ENCODE results near the gene AGO4.

The AGO4 gene

DNA sequence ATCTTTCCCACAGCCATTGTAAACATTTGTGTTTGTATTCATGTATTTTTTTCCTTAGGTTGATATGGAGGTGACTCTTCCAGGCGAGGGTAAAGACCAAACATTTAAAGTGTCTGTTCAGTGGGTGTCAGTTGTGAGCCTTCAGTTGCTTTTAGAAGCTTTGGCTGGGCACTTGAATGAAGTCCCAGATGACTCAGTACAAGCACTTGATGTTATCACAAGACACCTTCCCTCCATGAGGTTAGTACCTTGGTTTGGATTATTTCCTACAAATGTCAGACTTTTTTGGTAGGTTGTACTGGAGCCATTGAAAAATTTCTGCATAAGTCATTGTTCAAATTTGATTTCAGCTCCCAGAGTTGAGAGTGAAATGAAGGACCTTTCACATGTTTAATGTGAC, 17.4 kb downstream of the AGO4 start:
- CTCF ChIA-PET = no interaction called here
- DNase-seq (ENCODE audit: low spot score) = no peak
- POLR2A ChIA-PET (ENCODE audit: low non-redundant PET) = no interaction called here
- TF ChIP-seq, protein P1, sequence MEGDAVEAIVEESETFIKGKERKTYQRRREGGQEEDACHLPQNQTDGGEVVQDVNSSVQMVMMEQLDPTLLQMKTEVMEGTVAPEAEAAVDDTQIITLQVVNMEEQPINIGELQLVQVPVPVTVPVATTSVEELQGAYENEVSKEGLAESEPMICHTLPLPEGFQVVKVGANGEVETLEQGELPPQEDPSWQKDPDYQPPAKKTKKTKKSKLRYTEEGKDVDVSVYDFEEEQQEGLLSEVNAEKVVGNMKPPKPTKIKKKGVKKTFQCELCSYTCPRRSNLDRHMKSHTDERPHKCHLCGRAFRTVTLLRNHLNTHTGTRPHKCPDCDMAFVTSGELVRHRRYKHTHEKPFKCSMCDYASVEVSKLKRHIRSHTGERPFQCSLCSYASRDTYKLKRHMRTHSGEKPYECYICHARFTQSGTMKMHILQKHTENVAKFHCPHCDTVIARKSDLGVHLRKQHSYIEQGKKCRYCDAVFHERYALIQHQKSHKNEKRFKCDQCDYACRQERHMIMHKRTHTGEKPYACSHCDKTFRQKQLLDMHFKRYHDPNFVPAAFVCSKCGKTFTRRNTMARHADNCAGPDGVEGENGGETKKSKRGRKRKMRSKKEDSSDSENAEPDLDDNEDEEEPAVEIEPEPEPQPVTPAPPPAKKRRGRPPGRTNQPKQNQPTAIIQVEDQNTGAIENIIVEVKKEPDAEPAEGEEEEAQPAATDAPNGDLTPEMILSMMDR (conservative IDR thresholded peaks at IDR 0.05; ENCODE audit: low read depth) = no peak
- no peak overlapping the region for H3K27ac ChIP-seq

DNA sequence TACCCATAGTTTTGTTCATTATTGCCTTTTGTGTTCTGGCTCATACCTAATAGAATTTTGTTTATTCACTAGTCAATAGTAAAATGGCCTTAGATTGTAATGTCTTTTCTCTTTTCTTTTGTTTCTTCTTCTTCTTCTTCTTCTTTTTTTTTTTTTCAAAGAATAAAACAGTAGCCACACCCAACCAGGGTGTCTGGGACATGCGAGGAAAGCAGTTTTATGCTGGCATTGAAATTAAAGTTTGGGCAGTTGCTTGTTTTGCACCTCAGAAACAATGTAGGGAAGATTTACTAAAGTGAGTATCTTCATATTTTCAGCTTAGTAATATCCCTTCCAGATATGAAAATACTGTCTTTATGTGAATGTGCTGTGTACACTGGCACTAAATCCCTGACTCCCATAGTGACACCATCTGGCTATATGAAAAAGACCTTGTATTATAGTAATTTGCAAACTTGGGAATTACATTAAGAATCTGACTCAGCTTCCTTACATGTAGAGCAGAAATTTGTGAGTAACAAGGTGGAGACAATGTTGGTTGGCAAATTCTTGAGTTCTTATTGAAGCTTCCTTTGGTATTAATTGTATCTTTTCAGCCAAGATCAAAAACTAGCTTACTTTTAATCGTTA, 24.6 kb downstream of the AGO4 start:
- TF ChIP-seq, protein P1 (conservative IDR thresholded peaks at IDR 0.05; ENCODE audit: low read depth) = no peak
- DNase-seq (ENCODE audit: low spot score) = no peak
- no peak overlapping the region for H3K27ac ChIP-seq
- CTCF ChIA-PET = interaction anchor here (0.6 kb wide), 1 partner anchor 80 kb away, joined by 3 read pairs; no protein-coding TSS in a partner anchor
- POLR2A ChIA-PET (ENCODE audit: low non-redundant PET) = no interaction called here

DNA sequence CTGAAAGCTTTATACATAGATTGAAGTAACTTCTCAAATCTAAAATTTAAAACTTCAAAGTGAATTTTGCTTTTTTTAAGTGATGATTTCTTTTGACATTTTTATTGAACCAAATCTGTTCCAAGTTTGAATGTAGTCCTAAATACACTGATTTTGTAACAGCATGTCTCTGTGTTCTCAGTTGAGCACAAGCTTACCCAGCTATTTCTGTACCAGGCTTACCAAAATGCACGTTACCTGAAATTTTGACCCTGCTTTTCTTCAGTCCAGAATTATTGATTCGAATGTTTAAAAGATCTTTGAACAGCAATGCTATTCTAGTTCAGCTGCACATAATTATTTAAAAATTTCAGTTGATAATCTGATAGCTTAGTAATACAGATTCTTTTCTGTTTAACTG, 25.6 kb downstream of the AGO4 start:
- no peak for DNase-seq (ENCODE audit: low spot score)
- TF ChIP-seq, protein P1 (conservative IDR thresholded peaks at IDR 0.05; ENCODE audit: low read depth) = no peak
- CTCF ChIA-PET = no interaction called here
- H3K27ac ChIP-seq = no peak overlapping the region
- POLR2A ChIA-PET (ENCODE audit: low non-redundant PET) = no interaction called here

DNA sequence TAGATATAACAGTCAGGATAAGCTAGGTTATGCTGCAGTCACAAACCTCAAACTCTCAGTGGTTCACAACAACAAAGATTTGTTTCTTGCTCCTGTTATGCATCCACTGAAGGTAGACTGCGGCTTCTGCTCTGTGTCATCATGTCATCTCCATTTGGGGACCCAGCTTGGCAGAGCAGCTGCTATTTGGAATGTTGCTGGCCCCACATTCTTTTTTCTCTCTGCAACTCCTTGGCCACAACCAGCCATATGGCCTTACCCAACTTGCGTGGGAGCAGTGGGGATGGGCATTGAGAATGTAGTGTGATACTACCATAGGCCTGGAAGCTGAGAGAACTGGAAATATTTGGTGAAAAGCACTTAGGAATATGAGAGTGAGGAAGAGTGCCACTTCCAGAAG, 26.4 kb downstream of the AGO4 start:
- CTCF ChIA-PET = interaction anchor here (0.6 kb wide), 1 partner anchor 870 kb away, joined by 3 read pairs; no protein-coding TSS in a partner anchor
- TF ChIP-seq, protein P1 (conservative IDR thresholded peaks at IDR 0.05; ENCODE audit: low read depth) = no peak
- no peak for DNase-seq (ENCODE audit: low spot score)
- POLR2A ChIA-PET (ENCODE audit: low non-redundant PET) = no interaction called here
- H3K27ac ChIP-seq = no peak overlapping the region

DNA sequence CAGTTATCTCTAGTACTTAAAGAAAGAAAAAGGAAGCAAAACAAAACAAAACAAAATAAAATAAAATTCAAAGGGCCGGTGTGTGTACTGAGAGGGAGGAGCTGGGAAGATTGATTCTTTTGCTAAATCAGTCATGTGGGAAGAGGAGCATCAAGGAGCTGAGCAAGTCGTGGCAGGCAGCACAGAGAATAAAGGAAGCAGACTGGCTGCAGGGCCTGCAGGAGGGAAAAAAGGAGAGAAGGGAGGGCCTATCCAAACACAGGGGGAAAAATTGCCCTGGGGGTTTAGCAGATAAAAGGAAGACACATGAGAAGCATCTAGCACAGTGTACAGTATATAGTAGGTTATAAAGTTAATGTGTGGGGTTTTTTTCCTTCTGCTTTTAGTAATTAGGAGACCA, 27.6 kb downstream of the AGO4 start:
- ChIA-PET POLR2A (ENCODE audit: low non-redundant PET) (interaction anchor here (0.6 kb wide), 1 partner anchor 96 kb away, joined by 4 read pairs; the partner anchor contains the start of gene AGO3), CTCF (no interaction called here)
- peak overlapping the region; percentile 45 for H3K27ac ChIP-seq
- TF ChIP-seq, protein P1 (conservative IDR thresholded peaks at IDR 0.05; ENCODE audit: low read depth) = no peak
- peak; percentile 26 for DNase-seq (ENCODE audit: low spot score)

DNA sequence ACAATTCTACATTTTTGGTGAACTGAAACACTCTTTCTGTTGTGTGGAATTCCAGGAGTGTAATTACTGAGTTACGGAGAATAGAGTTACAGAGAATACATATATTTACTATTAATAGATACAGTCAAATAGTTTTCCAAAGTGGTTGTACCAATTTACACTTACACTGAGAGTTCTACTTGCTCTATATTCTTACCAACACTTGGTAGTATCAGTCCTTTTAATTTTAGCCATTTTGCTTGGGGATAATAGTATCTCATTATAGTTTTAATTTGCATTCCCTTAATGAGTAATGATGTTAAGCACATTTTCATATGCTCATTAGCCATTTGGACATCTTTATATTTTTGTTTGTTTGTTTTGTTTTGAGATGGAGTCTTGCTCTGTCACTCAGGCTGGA, 28.9 kb downstream of the AGO4 start:
- no peak overlapping the region for H3K27ac ChIP-seq
- no peak for DNase-seq (ENCODE audit: low spot score)
- ChIA-PET POLR2A (ENCODE audit: low non-redundant PET) (no interaction called here), CTCF (interaction anchor here (0.6 to 0.7 kb wide), 2 partner anchors 21 to 143 kb away, joined by 3 to 4 read pairs; no protein-coding TSS in a partner anchor)
- TF ChIP-seq, protein P1 (conservative IDR thresholded peaks at IDR 0.05; ENCODE audit: low read depth) = no peak

Data from RWPE1 (cell line).